A204.1 (cell line): ENCODE data around the gene CDH22.

Experiments used
- FAIRE-seq: peaks from 2 replicates; lab custom pipeline; 2012; peaks lifted over from hg19 to GRCh38; lab: Jason Lieb, UNC

CDH22 gene

DNA sequence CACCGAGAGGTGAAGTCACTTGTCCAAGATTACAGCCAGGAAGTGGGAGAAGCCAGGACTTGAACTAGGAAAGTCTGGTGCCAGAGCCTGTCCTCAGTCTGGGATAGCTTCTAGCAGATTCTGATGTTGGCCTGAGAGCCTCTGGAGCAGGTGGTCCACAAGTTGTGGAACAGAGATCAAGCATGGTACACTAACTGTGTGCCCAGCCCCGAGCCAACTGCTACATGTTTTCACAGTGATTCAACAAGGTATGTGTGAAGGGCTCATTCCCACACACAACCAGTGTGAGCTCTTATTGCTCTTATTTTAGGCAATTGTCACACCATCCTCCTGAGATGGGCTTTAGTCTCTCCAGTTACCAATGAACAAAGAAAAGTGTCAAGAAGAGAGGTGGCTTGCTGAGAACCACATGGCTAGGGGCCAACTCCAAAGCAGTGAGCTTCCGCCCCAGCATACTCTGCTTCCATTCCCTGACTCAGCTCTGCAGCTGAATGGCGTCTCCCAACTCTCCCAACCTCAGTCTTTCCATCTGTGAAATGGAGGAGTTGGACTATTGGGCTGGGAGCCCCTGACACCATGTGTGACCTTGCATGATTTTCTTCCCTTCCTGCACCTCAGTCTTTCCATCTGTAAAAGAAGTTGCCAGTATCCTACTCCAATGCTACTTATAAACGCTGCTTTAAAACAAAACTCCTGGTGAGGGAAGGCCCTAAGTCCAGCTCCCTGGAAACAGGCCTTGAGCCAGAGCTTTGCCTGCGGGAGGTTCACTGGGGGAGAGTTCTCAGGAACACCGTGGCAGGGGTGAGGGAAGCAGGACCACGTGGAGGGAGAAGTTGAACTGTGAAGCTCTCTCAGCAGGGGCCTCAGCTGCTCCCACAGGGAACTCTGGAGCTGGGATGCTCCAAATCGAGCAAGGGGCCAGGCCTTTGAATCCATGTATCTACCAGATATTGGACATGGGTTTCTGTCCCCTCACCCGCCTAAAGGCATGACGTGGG lies 40.9 kb downstream of the CDH22 start:
- no peak for FAIRE-seq

DNA sequence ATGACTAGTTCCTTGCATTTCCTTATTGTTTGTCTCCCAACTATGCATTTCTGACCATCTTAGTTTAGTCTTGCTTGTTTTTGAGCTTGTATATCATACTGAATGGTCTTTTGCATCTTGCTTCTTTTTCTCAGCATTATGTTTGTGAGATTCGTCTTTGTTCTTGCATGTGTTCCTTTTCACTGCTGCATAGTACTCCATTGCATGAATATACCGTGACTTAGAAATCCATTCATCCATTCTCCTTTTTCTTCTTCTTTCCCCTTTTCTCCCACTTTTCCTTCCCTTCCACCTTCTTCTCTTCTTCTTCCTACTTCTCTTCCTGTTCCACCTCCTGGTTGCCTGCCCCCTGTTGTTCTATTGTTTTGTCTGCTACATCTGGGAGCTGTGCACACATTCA lies 42.8 kb downstream of the CDH22 start:
- FAIRE-seq = no peak

DNA sequence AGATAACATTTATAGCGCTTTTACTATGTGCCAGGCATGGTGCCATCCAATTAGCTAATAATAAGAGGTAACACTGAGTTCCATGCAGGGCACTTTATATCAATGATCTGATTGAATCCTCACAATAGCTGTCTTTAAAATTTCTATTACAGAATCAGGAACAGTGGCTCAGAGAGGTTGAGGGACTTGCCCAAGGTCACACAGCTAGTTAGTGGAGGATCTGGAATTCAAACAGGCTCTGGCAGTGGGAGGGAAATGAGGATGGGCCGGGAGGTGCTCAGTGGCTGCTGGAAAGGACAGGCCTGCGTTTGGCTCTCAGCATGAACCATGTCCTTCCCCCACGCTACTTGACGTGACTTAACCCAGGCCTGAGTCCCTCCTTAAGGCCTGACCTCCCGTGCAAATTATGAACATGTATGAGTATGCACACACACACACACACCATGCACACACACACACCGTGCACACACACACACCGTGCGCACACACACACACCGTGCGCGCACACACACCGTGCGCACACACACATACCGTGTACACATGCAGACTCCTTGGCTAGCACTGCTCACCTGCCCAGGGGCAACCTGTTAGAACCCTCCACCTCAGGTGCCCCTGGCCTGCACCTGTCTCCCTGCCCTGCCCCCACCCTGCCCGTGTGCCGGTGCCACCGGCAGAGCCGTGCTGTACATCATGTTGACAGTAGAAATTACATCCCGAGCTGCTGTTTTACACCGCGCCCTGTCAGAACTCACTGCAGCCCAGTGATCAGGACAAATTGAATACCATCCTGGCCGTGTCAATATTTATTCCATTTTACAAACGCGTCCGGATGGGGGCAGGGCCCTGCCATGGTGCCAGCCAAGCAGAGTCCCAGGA lies 43.7 kb downstream of the CDH22 start:
- FAIRE-seq = no peak

GRCh38 chr20:46261456-46262253 lies 46.6 kb downstream of the CDH22 start:
- no peak for FAIRE-seq

GRCh38 chr20:46260936-46261454 lies 47.3 kb downstream of the CDH22 start:
- FAIRE-seq = no peak

- no peak for FAIRE-seq
Measured at GRCh38 chr20:46260480-46260879, 47.8 kb downstream of the CDH22 start.

- no peak for FAIRE-seq
Measured at GRCh38 chr20:46259260-46259859, 48.9 kb downstream of the CDH22 start.

- FAIRE-seq = no peak
Measured at GRCh38 chr20:46257887-46258286, 50.4 kb downstream of the CDH22 start.

DNA sequence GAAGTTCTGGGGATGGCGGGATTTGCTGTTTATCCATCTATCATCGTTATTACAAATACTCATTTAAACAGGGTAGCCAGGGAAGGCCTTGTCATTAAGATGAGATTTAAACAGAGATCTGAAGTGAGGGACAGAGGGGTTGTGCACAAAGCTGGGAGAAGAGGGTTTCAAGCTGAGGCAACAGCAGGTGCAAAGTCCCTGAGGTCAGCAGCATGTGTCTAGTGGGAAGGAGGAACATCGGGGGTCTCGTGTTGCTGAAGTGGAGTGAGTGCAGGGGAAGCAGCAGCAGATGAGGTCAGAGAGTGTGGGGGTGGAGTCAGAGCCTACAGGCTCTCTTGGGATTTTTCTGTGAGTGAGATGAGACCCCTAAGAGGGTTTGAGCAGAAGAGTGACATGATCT lies 52.0 kb downstream of the CDH22 start:
- FAIRE-seq = no peak

DNA sequence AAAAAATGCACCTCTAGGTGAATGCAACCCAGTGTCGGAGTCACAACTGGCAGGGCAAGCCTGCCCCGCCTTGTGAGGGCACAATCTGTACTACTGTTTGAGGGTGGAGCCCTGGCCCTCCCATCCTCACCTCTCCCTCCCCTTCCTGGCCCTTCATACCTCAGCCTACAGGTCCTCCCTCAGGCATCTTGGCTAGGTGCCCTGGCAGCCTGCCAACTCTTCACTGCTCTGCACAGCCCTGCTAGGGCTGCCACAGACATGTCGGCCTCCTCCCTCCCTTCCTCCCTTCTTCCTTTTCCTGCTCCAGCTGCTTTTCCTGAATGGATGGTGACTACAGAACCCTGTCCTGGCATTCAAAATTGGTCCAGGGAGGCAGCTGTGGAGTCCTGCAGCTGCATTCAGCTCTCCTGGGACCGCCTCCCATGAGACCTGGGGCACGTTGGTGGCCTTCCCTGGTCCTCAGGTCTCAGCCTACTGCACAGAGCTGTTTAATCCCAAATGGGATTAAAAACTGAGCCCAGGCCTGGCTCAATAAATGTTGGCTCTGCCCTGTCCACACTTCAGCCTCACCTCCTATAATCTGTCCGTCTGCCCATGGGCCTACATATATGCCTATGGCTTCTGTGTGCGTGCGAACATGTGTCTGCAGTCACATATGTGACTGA lies 52.7 kb downstream of the CDH22 start:
- no peak for FAIRE-seq

DNA sequence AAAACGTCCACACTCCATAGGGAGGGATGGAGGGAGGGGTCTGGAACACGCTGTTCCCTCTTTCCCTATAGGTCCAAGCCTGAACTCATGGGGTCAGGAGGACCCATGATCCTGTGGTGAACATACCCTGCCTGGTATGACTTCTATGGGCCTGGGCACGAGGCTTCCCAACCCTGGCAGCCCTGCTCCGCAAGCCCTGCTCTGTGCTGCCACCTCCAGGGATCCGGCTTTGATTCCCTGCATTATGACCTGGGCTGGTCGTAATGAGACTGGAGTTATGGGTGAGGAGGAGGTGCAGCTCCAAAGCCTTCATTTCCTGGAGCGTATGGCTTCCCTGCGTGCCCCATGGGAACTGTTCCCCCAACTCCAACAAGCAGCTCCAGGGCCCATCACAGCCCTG lies 54.9 kb downstream of the CDH22 start:
- FAIRE-seq = no peak

DNA sequence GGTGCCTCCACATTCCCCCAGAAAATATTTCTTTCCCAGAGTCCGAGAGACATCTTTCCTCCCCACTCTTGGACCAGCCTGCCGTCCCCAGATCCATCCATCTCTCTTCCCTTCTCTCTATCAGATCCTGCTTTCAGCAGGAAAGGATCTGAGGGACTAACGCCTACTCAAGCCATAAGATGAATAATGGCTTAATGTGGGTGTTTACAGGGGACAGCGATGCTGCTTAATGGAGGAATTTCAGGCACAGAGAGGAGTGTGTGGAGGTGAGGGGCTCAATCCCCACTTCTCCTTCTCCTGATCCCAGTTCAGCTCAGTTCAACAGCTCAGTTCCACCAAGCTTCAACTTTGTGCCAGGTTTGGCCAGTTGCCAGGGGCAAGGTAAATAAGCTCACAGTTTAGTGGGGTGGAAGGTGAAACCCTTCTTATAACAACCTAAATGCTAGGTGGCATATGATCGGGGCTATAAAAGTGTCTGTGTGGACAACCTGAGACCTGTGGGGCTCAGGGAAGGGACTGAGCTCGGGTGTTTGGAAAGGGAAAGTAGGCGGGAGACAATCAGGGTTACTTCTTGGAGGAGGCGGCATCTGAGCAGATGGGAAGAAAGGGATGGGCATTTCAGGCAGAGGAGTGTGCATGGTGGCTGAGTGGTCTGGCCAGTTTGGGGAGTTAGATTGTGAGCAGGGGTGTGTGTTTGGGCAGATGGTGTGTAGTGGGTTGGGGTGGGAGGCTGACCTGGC lies 55.8 kb downstream of the CDH22 start:
- no peak for FAIRE-seq

- no peak for FAIRE-seq
Measured at GRCh38 chr20:46251211-46251673, 57.1 kb downstream of the CDH22 start.

GRCh38 chr20:46250772-46251171 lies 57.5 kb downstream of the CDH22 start:
- no peak for FAIRE-seq

- no peak for FAIRE-seq
Measured at GRCh38 chr20:46249671-46250070, 58.6 kb downstream of the CDH22 start.

- no peak for FAIRE-seq
Measured at GRCh38 chr20:46246559-46246958, 61.7 kb downstream of the CDH22 start.

- FAIRE-seq = no peak
Measured at GRCh38 chr20:46243707-46244628, 64.3 kb downstream of the CDH22 start.

- no peak for FAIRE-seq
Measured at GRCh38 chr20:46242390-46242789, 65.9 kb downstream of the CDH22 start.

DNA sequence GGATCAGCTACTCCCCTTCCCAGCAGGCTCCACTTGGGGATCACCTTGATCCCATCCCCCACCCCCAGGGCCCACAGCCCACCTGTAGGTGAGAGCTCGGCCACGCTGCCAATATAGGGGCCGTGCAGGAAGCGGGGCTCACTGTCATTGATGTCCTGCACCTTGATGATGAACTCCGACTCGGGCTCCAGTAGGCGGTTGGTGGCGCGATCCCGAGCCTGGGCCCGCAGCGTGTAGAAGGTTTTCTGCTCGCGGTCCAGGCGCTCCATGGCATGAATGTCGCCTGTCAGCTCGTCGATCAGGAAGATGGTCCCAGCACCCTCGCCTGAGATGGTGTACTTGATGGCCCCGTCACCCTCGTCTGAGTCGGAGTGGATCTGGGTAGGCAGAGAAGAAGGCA lies 67.4 kb downstream of the CDH22 start:
- FAIRE-seq = no peak
